Activated CD4-positive, alpha-beta T cell treated with anti-CD3 and anti-CD28 coated beads for 4 hours (primary cell): ENCODE measurements around the gene SETD1B.
"Not testable (repeated sequence)": the region's sequence is repeated elsewhere in the genome, so short reads cannot be mapped to it uniquely, and the experiment has no call there.

ENCODE experiments used
- DNase-seq, 2 donors: peaks; one replicate each; pipeline ENCODE4 v3.0.0-alpha.2; 2020

The SETD1B gene

GRCh38 chr12:121781484-121781997 is 22.3 kb upstream of the SETD1B start:
- no peak for DNase-seq

GRCh38 chr12:121781998-121782979 is 21.5 kb upstream of the SETD1B start:
- DNase-seq = peak; percentile 60 to 64

GRCh38 chr12:121783766-121784165 is 20.0 kb upstream of the SETD1B start:
- no peak for DNase-seq

- no peak for DNase-seq
Observed at GRCh38 chr12:121784460-121784859, 19.3 kb upstream of the SETD1B start.

GRCh38 chr12:121786440-121786825 is 17.4 kb upstream of the SETD1B start:
- peak in 1 of 2 donors; percentile 48 for DNase-seq

GRCh38 chr12:121787063-121788025 is 16.5 kb upstream of the SETD1B start:
- peak in 1 of 2 donors; percentile 43 for DNase-seq

- peak in 1 of 2 donors; percentile 40 for DNase-seq
Observed at GRCh38 chr12:121788176-121788818, 15.5 kb upstream of the SETD1B start.

- peak in 1 of 2 donors; percentile 46 for DNase-seq
Observed at GRCh38 chr12:121789233-121789781, 14.5 kb upstream of the SETD1B start.

GRCh38 chr12:121789800-121790728 is 13.7 kb upstream of the SETD1B start:
- DNase-seq = peak; percentile 94 to 95

GRCh38 chr12:121790785-121791184 is 13.0 kb upstream of the SETD1B start:
- not testable (repeated sequence) for DNase-seq

- DNase-seq = no peak
Observed at GRCh38 chr12:121791671-121792551, 11.9 kb upstream of the SETD1B start.

- peak in 1 of 2 donors; percentile 56 for DNase-seq
Observed at GRCh38 chr12:121792607-121793439, 11.0 kb upstream of the SETD1B start.

GRCh38 chr12:121793440-121793837 is 10.4 kb upstream of the SETD1B start, which contains the start of gene RHOF:
TSS of gene RHOF (minus strand) at chr12:121793688. CDS start at chr12:121793633, 55 bp downstream.
- peak; percentile 56 to 74 for DNase-seq

- DNase-seq = peak; percentile 93 to 94
Observed at GRCh38 chr12:121793838-121794533, 9.8 kb upstream of the SETD1B start.

GRCh38 chr12:121794534-121795033 is 9.2 kb upstream of the SETD1B start:
- DNase-seq = peak in 1 of 2 donors; percentile 47

- DNase-seq = peak; percentile 79 to 88
Observed at GRCh38 chr12:121795034-121795968, 8.5 kb upstream of the SETD1B start.
